Putamen (tissue), 1 donor: ENCODE results near the gene ATP6V0B.

Source experiments
- DNase-seq: peaks from one replicate; pipeline ENCODE4 v3.0.0-alpha.2; 2016; ENCODE audit warnings: low spot score

The ATP6V0B gene

GRCh38 chr1:43984855-43985254 is 10.1 kb downstream of the ATP6V0B start:
- no peak for DNase-seq

- no peak for DNase-seq
These were observed 11.3 kb downstream of the ATP6V0B start for GRCh38 chr1:43985984-43986595.

- no peak for DNase-seq
These were observed 12.0 kb downstream of the ATP6V0B start for GRCh38 chr1:43986712-43987111.

GRCh38 chr1:43987159-43987902 is 12.6 kb downstream of the ATP6V0B start:
- no peak for DNase-seq

- DNase-seq, result no peak
These were observed 15.8 kb downstream of the ATP6V0B start for GRCh38 chr1:43990271-43991199.

- DNase-seq, result no peak
These were observed 16.4 kb downstream of the ATP6V0B start for GRCh38 chr1:43991200-43991475.

- no peak for DNase-seq
These were observed 16.9 kb downstream of the ATP6V0B start, which contains the start of gene CCDC24 for GRCh38 chr1:43991476-43992231. Gene CCDC24, plus strand, starts transcription at chr1:43991599. Its CDS starts 280 bp downstream, at chr1:43991879.

- DNase-seq, result no peak
These were observed 17.7 kb downstream of the ATP6V0B start for GRCh38 chr1:43992232-43992995.

GRCh38 chr1:43993206-43993914 is 18.6 kb downstream of the ATP6V0B start:
- no peak for DNase-seq

- DNase-seq, result no peak
These were observed 19.3 kb downstream of the ATP6V0B start for GRCh38 chr1:43994071-43994470.

- no peak for DNase-seq
These were observed 20.3 kb downstream of the ATP6V0B start for GRCh38 chr1:43994794-43995790.

- no peak for DNase-seq
These were observed 21.4 kb downstream of the ATP6V0B start for GRCh38 chr1:43995984-43996732.

GRCh38 chr1:43996733-43997115 is 22.0 kb downstream of the ATP6V0B start:
- DNase-seq, result no peak

GRCh38 chr1:43997295-43997999 is 22.7 kb downstream of the ATP6V0B start:
- DNase-seq, result no peak

- DNase-seq, result no peak
These were observed 23.2 kb downstream of the ATP6V0B start for GRCh38 chr1:43998000-43998378.

GRCh38 chr1:43999455-43999854 is 24.7 kb downstream of the ATP6V0B start:
- DNase-seq, result no peak

GRCh38 chr1:44000122-44000665 is 25.4 kb downstream of the ATP6V0B start:
- no peak for DNase-seq

GRCh38 chr1:44002165-44002564 is 27.4 kb downstream of the ATP6V0B start:
- DNase-seq, result no peak
